WERI-Rb-1 (cell line): Measurements from ENCODE around the gene TBC1D3L.
"Not testable (repeated sequence)": the region's sequence is repeated elsewhere in the genome, so short reads cannot be mapped to it uniquely, and the experiment has no call there.

Experiments
- DNase-seq: peaks from one replicate; pipeline ENCODE4 v3.0.0-alpha.2; 2020
- H3K27ac ChIP-seq: fragments of 250-450 bp; sonication (Bioruptor Pico); 2 replicates; pipeline ENCODE4 v1.5.1; 2020; ENCODE audit warnings: mild to moderate bottlenecking, moderate library complexity
- H3K27me3 ChIP-seq: fragments of 250-450 bp; sonication (Bioruptor Pico); 2 replicates; pipeline ENCODE4 v1.5.1; 2021; ENCODE audit warnings: mild to moderate bottlenecking, low read depth, moderate library complexity; ENCODE audit not compliant: insufficient read depth, severe bottlenecking
- H3K36me3 ChIP-seq: fragments of 250-450 bp; sonication (Bioruptor Pico); 2 replicates; pipeline ENCODE4 v1.5.1; 2020; ENCODE audit warnings: mild to moderate bottlenecking, moderate library complexity
- H3K4me3 ChIP-seq: 2 replicates; pipeline ENCODE4 v1.5.1; 2011; ENCODE audit warnings: low read depth, mild to moderate bottlenecking, control low read depth, low read length
- H3K9me3 ChIP-seq: fragments of 250-450 bp; sonication (Bioruptor Pico); 2 replicates; pipeline ENCODE4 v1.5.1; 2021; ENCODE audit warnings: mild to moderate bottlenecking, moderate library complexity; ENCODE audit not compliant: severe bottlenecking

The TBC1D3L gene

GRCh38 chr17:37988960-37989359, at the start of gene TBC1D3L:
Gene TBC1D3L, minus strand, starts transcription at chr17:37989060. Its CDS starts 1,540 bp downstream, at chr17:37987520.
- H3K9me3 ChIP-seq, H3K27me3 ChIP-seq, H3K36me3 ChIP-seq, DNase-seq, H3K27ac ChIP-seq, H3K4me3 ChIP-seq: not testable (repeated sequence)

- not testable (repeated sequence) for H3K36me3 ChIP-seq, DNase-seq, H3K27ac ChIP-seq, H3K9me3 ChIP-seq, H3K4me3 ChIP-seq, H3K27me3 ChIP-seq
Measured at GRCh38 chr17:38003676-38004075, 14.8 kb upstream of the TBC1D3L start, which contains the start of gene TBC1D3D. Gene TBC1D3D, plus strand, starts transcription at chr17:38003976. Its CDS starts 1,585 bp downstream, at chr17:38005561.
